Lung (tissue), 12 donors: ENCODE measurements around the gene SP4. TPM values are rescaled to one million over a fixed set of nuclear protein-coding genes. Genes with fewer than 3 reads are reported as not detected.
A peak's percentile ranks its signal among the peaks of the same experiment; 100 is the strongest.

Source experiments
- ATAC-seq: fragments of 200-7000 bp; cut with Tn5 transposase; one replicate; pipeline ENCODE4 v1.9.1; 2020; ENCODE audit warnings: moderate number of reproducible peaks; ENCODE audit not compliant: insufficient read depth, low FRiP score
- DNase-seq, 3 donors: peaks; one replicate each; pipeline ENCODE4 v3.0.0-alpha.2; 2013 to 2017
- H3K27ac ChIP-seq, 2 donors: one replicate each; pipeline ENCODE4 v1.5.1; 2013; ENCODE audit warnings: mild to moderate bottlenecking in 2 of 2, moderate library complexity in 2 of 2, control low read depth in 1 of 2, inconsistent platforms in 1 of 2, low read depth in 1 of 2, low read length in 1 of 2
- H3K27me3 ChIP-seq, 3 donors: one replicate each; pipeline ENCODE4 v1.5.1; 2013; ENCODE audit warnings: low read length in 2 of 3; ENCODE audit not compliant: control insufficient read depth in 3 of 3, insufficient read depth in 3 of 3
- H3K36me3 ChIP-seq, 4 donors: one replicate each; pipeline ENCODE4 v1.5.1; 2013; ENCODE audit warnings: low read length in 4 of 4, mild to moderate bottlenecking in 1 of 4, moderate library complexity in 1 of 4; ENCODE audit not compliant: control insufficient read depth in 4 of 4, insufficient read depth in 4 of 4
- H3K4me1 ChIP-seq, 5 donors: one replicate each; pipeline ENCODE4 v1.5.1; 2013; ENCODE audit warnings: low read length in 5 of 5, mild to moderate bottlenecking in 2 of 5, moderate library complexity in 1 of 5; ENCODE audit not compliant: control insufficient read depth in 5 of 5, insufficient read depth in 5 of 5
- H3K4me3 ChIP-seq: one replicate; pipeline ENCODE4 v1.5.1; 2013; ENCODE audit warnings: mild to moderate bottlenecking, control low read depth, moderate library complexity
- H3K9ac ChIP-seq, 2 donors: one replicate each; pipeline ENCODE4 v1.5.1; 2013; ENCODE audit warnings: low read length in 2 of 2, control low read depth in 1 of 2; ENCODE audit not compliant: insufficient read depth in 1 of 2
- H3K9me3 ChIP-seq, 4 donors: one replicate each; pipeline ENCODE4 v1.5.1; 2013; ENCODE audit warnings: low read length in 3 of 4, mild to moderate bottlenecking in 1 of 4, moderate library complexity in 1 of 4; ENCODE audit not compliant: control insufficient read depth in 4 of 4, insufficient read depth in 3 of 4
- WGBS, 2 donors: extraction: QIAGEN DNeasy Blood & Tissue Kit; methylation state at CpG; one replicate each; pipeline ENCODE4 v1.1.7; 2013; 5-methylcytosine and 5-hydroxymethylcytosine counted together
- polyA plus RNA-seq, 2 donors: library from polyadenylated mRNA; stranded (reverse); fragments of 200-250 nt; gene quantifications; one replicate each; pipeline ENCODE4 v1.2.1, GENCODE V29; 2013
- total RNA-seq, 2 donors: library from RNA; depleted of rRNA in 1 of 2; stranded (reverse); fragments of >200 nt in 1 of 2; gene quantifications; one replicate each; pipeline ENCODE4 v1.2.1, GENCODE V29; 2014 to 2021
- TF ChIP-seq, protein P1 (sequence below): IDR thresholded peaks from 2 replicates; pipeline ENCODE4 v1.5.1; 2012; ENCODE audit warnings: mild to moderate bottlenecking; ENCODE audit errors: control extremely low read depth, extremely low read depth
- donor health status: control.
- donor health status: control.
- donor health status: Bipolar disorder and iron deficiency.
- donor health status: healthy.
- donor health status: DM: yes; HTN: yes; CAD: no.

SP4 gene
- total and polyA plus RNA-seq, 4 donors: 1.5 to 16.6 (median 4.1) TPM

DNA sequence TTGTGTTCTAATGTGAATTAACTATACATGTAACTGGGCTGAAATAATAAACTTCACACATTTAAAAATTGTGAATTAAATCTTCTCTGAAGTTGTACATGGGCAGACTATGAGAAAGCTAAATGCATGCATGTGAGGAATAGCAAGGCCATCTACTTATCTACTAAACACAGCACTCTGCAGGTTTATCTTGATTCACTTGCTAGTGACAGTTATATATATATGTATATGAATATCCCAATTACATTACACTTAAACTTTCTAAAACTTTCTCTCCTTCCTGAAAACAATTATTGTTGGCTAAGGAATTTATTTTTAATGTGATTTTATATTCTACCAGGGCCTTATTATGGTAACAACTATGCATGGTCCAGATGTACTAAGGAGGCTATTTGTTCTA lies 5.1 kb upstream of the SP4 start:
- Histone ChIP-seq H3K27ac (no peak overlapping the region), H3K4me3 (no peak overlapping the region), H3K36me3 (no peaks in the 10 kb centered on the region), H3K27me3 (no peaks in the 10 kb centered on the region), H3K9ac (no peak overlapping the region), H3K4me1 (peaks cover 0 to 6% (median 4%) of the 10 kb centered on the region in 5 donors), H3K9me3 (no peaks in the 10 kb centered on the region)
- ATAC-seq (no peak), DNase-seq (no peak)
- TF ChIP-seq, protein P1, sequence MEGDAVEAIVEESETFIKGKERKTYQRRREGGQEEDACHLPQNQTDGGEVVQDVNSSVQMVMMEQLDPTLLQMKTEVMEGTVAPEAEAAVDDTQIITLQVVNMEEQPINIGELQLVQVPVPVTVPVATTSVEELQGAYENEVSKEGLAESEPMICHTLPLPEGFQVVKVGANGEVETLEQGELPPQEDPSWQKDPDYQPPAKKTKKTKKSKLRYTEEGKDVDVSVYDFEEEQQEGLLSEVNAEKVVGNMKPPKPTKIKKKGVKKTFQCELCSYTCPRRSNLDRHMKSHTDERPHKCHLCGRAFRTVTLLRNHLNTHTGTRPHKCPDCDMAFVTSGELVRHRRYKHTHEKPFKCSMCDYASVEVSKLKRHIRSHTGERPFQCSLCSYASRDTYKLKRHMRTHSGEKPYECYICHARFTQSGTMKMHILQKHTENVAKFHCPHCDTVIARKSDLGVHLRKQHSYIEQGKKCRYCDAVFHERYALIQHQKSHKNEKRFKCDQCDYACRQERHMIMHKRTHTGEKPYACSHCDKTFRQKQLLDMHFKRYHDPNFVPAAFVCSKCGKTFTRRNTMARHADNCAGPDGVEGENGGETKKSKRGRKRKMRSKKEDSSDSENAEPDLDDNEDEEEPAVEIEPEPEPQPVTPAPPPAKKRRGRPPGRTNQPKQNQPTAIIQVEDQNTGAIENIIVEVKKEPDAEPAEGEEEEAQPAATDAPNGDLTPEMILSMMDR: no peak

DNA sequence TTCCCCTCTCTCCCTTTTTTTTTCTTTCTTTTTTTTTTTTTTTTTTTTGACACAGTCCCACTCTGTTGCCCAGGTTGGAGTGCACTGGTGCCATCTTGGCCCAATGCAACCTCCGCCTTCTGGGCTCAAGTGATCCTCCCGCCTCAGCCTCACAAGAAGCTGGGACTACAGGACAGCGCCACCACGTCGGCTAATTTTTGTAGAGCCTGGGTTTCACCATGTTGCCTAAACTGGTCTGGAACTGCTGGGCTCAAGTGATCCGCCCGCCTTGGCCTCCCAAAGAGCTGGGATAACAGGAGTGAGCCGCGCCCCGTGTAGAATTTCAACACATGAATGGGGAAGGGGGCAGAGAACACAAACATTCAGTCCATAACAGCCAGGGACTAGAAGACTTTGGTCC lies 2.6 kb upstream of the SP4 start:
- DNase-seq: no peak
- no peak for ATAC-seq
- Histone ChIP-seq H3K27me3 (no peaks in the 10 kb centered on the region), H3K4me1 (peaks cover 3 to 18% (median 9%) of the 10 kb centered on the region in 5 donors), H3K36me3 (peaks cover 0 to 4% (median 0%) of the 10 kb centered on the region in 4 donors), H3K9ac (no peak overlapping the region), H3K27ac (no peak overlapping the region), H3K4me3 (no peak overlapping the region), H3K9me3 (peaks cover 0 to 2% (median 0%) of the 10 kb centered on the region in 4 donors)
- 96 to 97% methylated on average over 10 of the region's 10 CpGs for WGBS, 2 donors
- TF ChIP-seq, protein P1: no peak

GRCh38 chr7:21426286-21427181 lies 1.3 kb upstream of the SP4 start:
- ATAC-seq: no peak
- Histone ChIP-seq H3K9me3 (peaks cover 0 to 2% (median 0%) of the 10 kb centered on the region in 4 donors), H3K4me1 (peaks cover 7 to 22% (median 13%) of the 10 kb centered on the region in 5 donors), H3K27me3 (no peaks in the 10 kb centered on the region), H3K36me3 (peaks cover 0 to 4% (median 0%) of the 10 kb centered on the region in 4 donors), H3K27ac (peak overlapping the region; percentile 52 to 68), H3K9ac (peak overlapping the region in 1 of 2 donors; percentile 56), H3K4me3 (peak overlapping the region; percentile 42)
- no peak for DNase-seq
- 4 to 5% methylated on average over 34 to 35 of the region's 35 CpGs for WGBS, 2 donors
- TF ChIP-seq, protein P1: no peak
